Epithelial cell of esophagus (primary cell): ENCODE data around the gene SYNGR3.
"Not testable (repeated sequence)": the region's sequence is repeated elsewhere in the genome, so short reads cannot be mapped to it uniquely, and the experiment has no call there.

Experiments used
- DNase-seq: peaks from one replicate; pipeline ENCODE4 v3.0.0; 2010; ENCODE audit warnings: low read depth
- H3K4me3 ChIP-seq: 2 replicates; pipeline ENCODE4 v1.5.1; 2011; ENCODE audit warnings: mild to moderate bottlenecking, low read length, control low read depth
- TF ChIP-seq, protein P1 (sequence below): IDR thresholded peaks from 2 replicates; pipeline ENCODE4 v1.5.1; 2011; ENCODE audit warnings: low read depth, mild to moderate bottlenecking, low read length, control low read depth, inconsistent platforms; ENCODE audit not compliant: insufficient read depth; ENCODE audit errors: missing control alignments

The SYNGR3 gene

DNA sequence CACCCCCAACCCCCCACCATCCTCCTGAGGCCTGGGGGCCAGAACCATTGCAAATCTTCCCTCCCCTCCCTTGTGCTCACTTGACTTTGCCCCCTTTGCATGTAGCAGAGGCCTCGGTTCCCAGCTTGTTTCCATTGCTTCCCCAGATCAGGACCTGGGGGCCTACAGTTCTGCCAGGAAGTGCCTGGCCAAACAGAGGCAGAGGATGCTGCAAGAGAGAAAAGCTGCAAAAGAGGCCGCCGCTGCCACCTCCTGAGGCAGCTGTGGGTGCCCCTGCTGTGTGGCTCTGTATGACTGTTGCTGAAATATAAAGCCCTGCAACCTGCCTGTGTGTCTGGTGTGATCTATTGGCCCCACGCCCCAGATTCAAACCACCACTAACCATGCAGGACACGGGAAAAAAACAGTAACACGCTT lies 28.1 kb upstream of the SYNGR3 start:
- no peak overlapping the region for H3K4me3 ChIP-seq
- TF ChIP-seq, protein P1, sequence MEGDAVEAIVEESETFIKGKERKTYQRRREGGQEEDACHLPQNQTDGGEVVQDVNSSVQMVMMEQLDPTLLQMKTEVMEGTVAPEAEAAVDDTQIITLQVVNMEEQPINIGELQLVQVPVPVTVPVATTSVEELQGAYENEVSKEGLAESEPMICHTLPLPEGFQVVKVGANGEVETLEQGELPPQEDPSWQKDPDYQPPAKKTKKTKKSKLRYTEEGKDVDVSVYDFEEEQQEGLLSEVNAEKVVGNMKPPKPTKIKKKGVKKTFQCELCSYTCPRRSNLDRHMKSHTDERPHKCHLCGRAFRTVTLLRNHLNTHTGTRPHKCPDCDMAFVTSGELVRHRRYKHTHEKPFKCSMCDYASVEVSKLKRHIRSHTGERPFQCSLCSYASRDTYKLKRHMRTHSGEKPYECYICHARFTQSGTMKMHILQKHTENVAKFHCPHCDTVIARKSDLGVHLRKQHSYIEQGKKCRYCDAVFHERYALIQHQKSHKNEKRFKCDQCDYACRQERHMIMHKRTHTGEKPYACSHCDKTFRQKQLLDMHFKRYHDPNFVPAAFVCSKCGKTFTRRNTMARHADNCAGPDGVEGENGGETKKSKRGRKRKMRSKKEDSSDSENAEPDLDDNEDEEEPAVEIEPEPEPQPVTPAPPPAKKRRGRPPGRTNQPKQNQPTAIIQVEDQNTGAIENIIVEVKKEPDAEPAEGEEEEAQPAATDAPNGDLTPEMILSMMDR = no peak
- no peak for DNase-seq

DNA sequence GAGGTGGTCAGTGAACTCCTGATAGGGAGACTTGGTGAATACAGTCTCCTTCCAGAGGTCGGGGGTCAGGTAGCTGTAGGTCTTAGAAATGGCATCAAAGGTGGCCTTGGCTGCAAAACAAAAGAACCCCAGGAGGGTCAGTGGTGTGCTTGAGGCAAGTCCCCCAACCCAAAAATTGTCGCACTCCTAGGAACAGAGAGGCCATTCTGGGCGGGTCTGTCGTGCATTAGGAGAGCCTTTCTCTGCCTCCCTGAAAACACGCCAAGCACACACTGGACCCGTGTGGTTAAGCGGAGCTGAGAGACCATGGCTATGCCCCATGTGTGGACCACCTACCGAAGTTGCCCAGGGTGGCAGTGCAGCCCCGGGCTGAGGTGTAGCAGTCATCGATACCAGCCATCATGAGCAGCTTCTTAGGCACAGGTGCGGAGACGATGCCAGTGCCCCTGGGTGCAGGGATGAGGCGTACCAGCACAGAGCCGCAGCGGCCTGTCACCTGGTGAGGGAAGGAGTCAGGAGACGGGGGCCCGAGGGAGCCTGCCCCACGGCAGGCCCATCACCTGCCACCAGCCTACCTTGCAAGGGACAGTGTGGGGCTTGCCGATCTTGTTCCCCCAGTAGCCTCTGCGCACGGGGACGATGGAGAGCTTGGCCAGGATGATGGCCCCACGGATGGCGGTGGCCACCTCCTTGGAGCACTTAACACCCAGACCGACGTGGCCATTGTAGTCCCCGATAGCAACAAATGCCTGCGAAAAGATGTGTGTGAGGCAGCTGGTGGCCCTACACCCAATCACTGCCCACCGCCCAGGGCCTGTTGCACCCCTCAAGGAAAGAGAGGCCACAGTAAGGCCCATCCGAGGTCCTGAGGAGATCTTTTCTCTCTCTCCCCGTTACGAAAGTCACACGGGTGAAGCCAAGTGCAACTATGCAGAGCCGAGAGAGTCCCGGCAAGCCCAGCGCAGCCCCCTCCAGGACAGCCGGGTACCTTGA lies 27.3 kb upstream of the SYNGR3 start:
- not testable (repeated sequence) for DNase-seq
- peak overlapping the region; percentile 63 for H3K4me3 ChIP-seq

DNA sequence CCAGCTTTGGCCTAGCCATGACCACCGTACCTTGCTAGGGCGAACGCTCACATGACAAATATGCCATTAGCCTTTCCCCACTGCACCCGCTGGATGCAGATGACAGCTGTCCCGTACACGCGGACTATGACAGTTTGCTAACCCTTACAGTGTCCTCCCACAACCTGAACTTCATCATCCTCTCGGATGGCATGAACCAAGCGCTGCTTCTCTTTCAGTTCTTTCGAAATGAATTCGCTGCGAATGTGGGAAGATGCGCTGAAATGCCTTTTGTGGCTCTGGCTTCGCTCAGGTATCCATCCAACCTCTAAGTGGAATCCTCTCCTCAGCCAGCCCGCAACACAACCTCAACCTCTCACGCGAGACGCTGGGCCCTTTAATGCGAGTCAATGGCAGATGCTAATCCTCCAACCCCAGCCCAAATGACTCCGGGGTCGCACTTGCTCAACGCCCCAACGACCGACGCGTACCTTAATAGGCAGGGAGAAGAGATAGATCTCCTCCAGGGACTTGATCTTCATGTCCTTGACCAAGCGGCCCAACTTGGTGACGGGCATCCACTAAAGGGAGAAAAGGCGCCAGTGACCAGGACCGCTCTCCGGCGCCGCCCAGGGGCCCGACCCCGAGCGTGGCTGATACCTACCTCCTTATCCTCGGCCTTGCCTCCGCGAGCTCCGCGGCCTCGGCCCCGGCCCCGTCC lies 25.8 kb upstream of the SYNGR3 start:
- peak overlapping the region; percentile 63 for H3K4me3 ChIP-seq
- TF ChIP-seq, protein P1 = no peak
- no peak for DNase-seq

DNA sequence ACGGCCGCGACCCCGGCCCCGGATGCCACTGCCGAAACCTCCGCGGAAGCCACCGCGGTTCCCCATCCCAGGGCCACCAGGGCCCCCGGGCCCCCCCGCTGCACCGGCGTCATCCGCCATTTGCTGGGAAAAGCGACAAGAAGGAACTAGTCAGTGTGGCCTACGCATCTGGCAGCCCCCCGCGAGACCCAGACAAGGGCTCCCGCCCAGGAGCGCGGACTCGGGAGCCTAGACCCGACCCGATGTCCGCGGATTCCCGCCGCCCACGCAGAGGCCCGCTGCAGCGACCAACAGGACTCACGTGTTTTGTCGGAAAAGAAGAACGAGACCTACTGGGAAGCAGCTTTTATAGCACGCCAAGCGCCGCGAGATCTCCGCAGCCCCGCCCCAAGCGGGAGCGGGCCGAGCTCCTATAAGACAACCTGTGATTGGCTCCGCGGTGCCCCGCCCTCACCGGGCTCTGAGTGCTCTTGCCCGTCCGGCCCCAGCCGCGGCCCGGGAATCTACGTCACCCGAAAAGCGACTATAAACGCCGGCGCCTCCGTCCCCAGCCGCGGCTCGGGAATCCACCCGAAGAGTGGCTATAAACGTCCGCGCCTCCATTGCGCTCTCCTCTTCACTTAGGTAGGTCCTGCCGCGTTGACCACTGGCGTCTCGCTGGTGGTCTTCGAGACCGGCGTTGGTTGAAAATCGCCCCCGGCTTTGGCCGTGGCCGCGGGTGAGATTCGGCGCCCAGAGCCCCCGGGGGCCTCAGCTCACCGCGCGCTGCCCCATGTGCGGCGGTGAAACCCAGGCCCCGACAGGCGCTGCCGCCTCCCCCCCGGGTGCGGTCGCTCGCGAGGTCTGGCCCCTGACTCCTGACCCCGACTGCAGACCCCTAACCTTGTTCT lies 25.0 kb upstream of the SYNGR3 start, which contains the start of gene RPS2:
Gene RPS2 (minus strand): TSS at position 321 of the 890 bp plus-strand sequence. CDS start 201 bp downstream, at position 120.
- peak; percentile 99 for DNase-seq
- TF ChIP-seq, protein P1 = no peak
- H3K4me3 ChIP-seq = peak within 1 kb of the TSS; percentile 63

DNA sequence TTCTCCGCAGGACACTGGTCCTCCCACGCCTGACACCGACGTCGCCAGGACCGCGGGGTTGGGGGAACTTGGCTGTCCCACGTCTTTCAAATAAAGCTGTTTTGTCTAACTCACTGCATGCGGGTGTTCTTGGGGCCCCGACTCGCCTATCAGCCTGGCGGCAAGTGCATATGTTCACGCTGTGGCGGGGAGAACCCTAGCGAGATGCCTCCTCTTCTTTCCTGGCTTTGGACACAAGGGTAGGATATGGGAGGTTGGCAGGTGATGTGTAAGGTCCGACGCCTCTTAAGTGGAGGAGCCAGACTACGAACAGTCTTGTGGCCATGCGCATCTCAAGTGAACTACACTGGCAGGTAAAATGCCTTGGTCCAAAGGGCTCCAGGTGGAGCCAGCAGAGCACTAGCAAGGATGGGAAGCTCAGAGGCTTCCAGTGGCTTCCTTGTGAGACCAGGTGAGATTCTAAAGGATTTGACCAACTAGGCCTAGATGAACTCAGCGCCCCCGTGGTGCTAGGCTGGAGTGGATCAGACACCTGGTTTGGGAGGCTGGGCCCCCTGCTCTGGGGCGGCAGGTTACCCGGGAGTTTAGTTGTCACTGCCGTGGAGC lies 24.3 kb upstream of the SYNGR3 start:
- TF ChIP-seq, protein P1 = no peak
- no peak for DNase-seq
- peak overlapping the region; percentile 63 for H3K4me3 ChIP-seq

DNA sequence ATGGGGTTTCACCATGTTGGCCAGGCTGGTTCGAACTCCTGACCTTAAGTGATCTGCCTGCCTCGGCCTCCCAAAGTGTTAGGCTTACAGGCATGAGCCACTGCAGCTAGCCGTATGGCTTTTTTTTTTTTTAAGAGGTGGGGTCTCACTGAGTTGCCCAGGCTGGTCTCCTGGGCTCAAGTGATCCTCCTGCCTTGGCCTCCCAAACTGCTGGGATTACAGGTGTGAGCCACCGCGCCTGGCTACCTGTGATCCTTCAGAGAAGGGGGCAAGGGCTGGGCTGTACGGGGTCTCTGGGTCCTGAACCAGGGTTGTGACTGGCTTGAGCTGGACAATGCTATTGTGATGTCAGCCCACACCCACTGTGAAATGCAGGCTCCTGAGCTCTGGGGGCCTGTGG lies 23.3 kb upstream of the SYNGR3 start, which contains the start of gene RNF151:
Gene RNF151 (plus strand): TSS at position 397 of the 400 bp plus-strand sequence. CDS start 26 bp downstream, outside the sequence.
- TF ChIP-seq, protein P1 = no peak
- peak within 1 kb of the TSS; percentile 63 for H3K4me3 ChIP-seq
- DNase-seq = no peak
